ENCODE measurements around the gene DNAH17.

The DNAH17 gene

GRCh38 chr17:78524870-78525510 lies 52.2 kb downstream of the DNAH17 start:
- TF ChIP-seq CTCF (conservative IDR thresholded peaks at IDR 0.05; ENCODE audit: low read depth, low read length): no peak
- DNase-seq (ENCODE audit: low read depth): no peak
- H3K4me3 ChIP-seq (ENCODE audit: low read depth, low read length): no peak overlapping the region

GRCh38 chr17:78523934-78524655 lies 53.1 kb downstream of the DNAH17 start:
- H3K4me3 ChIP-seq (ENCODE audit: low read depth, low read length): no peak overlapping the region
- DNase-seq (ENCODE audit: low read depth): no peak
- no peak for TF ChIP-seq CTCF (conservative IDR thresholded peaks at IDR 0.05; ENCODE audit: low read depth, low read length)

GRCh38 chr17:78522031-78522809 lies 55.0 kb downstream of the DNAH17 start:
- no peak overlapping the region for H3K4me3 ChIP-seq (ENCODE audit: low read depth, low read length)
- DNase-seq (ENCODE audit: low read depth): no peak
- TF ChIP-seq CTCF (conservative IDR thresholded peaks at IDR 0.05; ENCODE audit: low read depth, low read length): no peak

GRCh38 chr17:78517421-78517820 lies 59.8 kb downstream of the DNAH17 start:
- no peak for DNase-seq (ENCODE audit: low read depth)
- no peak for TF ChIP-seq CTCF (conservative IDR thresholded peaks at IDR 0.05; ENCODE audit: low read depth, low read length)
- H3K4me3 ChIP-seq (ENCODE audit: low read depth, low read length): no peak overlapping the region

GRCh38 chr17:78515480-78515879 lies 61.7 kb downstream of the DNAH17 start:
- no peak overlapping the region for H3K4me3 ChIP-seq (ENCODE audit: low read depth, low read length)
- TF ChIP-seq CTCF (conservative IDR thresholded peaks at IDR 0.05; ENCODE audit: low read depth, low read length): no peak
- no peak for DNase-seq (ENCODE audit: low read depth)

GRCh38 chr17:78514521-78514920 lies 62.7 kb downstream of the DNAH17 start:
- DNase-seq (ENCODE audit: low read depth): no peak
- H3K4me3 ChIP-seq (ENCODE audit: low read depth, low read length): no peak overlapping the region
- TF ChIP-seq CTCF (conservative IDR thresholded peaks at IDR 0.05; ENCODE audit: low read depth, low read length): no peak

All from choroid plexus epithelial cell (primary cell).